Activated T-cell treated with anti-CD3 and anti-CD28 coated beads, Interleukin-2, amount 50 U/mL, for 48 hours (primary cell): ENCODE measurements around the gene CBX3.
"Not testable (repeated sequence)": the region's sequence is repeated elsewhere in the genome, so short reads cannot be mapped to it uniquely, and the experiment has no call there.

Experiments
- DNase-seq, 2 experiments: peaks; one replicate each; pipeline ENCODE4 v3.0.0-alpha.2; 2020

Gene CBX3

DNA sequence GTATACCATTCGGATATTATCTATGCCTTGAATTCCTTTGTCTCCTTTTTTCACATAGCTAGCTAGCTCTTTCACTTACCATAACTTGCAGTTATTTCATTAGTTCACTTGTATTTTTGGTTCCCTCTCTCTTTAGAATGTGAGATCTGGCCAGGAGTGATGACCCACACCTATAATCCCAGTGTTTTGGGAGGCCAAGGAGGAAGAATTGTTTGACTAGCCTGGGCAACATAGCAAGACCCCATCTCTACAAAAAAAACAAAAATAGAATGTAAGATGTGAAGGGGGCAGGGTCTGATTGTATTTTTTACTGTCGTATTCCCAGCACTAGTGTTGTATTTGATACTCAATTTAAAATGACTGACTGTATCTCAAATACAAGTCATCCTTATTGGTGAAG lies 29.9 kb upstream of the CBX3 start:
- no peak for DNase-seq

DNA sequence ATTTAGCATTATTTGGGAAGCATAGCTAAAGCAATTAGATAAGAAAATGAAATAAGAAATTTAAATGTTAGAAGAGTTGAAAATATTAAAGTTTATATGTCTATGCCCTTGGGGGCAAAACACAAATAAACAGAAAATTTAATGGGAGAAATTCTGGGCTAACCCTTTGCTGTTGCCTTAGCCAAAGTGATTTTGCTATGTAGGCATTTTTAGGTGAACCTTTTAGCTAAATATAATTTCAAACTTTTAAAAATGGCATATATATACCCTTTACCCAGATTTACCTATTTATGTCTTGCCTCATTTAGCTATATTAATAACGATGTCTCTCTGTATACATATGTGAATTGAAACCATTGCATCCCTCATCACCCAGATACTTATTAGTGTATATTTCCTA lies 29.5 kb upstream of the CBX3 start:
- no peak for DNase-seq

DNA sequence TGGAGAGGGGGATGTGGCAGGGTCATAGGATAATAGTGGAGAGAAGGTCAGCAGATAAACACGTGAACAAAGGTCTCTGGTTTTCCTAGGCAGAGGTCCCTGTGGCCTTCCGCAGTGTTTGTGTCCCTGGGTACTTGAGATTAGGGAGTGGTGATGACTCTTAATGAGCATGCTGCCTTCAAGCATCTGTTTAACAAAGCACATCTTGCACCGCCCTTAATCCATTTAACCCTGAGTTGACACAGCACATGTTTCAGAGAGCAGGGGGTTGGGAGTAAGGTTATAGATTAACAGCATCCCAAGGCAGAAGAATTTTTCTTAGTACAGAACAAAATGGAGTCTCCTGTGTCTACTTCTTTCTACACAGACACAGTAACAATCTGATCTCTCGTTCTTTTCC lies 25.6 kb upstream of the CBX3 start:
- not testable (repeated sequence) for DNase-seq

DNA sequence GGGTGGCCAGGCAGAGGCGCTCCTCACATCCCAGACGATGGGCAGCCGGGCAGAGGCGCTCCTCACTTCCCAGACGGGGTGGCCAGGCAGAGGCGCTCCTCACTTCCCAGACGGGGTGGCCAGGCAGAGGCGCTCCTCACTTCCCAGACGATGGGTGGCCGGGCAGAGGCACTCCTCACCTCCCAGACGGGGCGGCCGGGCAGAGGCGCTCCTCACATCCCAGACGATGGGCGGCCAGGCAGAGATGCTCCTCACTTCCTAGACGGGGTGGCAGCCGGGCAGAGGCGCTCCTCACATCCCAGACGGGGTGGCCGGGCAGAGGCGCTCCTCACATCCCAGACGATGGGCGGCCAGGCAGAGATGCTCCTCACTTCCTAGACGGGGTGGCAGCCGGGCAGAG lies 24.8 kb upstream of the CBX3 start:
- DNase-seq = not testable (repeated sequence)

DNA sequence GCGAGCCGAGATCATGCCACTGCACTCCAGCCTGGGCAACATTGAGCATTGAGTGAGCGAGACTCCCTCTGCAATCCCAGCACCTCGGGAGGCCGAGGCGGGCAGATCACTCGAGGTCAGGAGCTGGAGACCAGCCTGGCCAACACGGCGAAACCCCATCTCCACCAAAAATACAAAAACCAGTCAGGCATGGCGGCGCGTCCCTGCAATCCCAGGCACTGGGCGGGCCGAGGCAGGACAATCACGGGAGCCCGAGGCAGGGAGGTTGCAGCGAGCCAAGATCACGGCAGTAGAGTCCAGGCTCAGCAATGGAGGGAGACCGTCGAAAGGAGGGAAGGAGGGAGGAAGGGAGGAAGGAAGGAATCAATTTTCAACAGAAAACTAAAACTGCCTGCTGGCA lies 24.3 kb upstream of the CBX3 start:
- not testable (repeated sequence) for DNase-seq

DNA sequence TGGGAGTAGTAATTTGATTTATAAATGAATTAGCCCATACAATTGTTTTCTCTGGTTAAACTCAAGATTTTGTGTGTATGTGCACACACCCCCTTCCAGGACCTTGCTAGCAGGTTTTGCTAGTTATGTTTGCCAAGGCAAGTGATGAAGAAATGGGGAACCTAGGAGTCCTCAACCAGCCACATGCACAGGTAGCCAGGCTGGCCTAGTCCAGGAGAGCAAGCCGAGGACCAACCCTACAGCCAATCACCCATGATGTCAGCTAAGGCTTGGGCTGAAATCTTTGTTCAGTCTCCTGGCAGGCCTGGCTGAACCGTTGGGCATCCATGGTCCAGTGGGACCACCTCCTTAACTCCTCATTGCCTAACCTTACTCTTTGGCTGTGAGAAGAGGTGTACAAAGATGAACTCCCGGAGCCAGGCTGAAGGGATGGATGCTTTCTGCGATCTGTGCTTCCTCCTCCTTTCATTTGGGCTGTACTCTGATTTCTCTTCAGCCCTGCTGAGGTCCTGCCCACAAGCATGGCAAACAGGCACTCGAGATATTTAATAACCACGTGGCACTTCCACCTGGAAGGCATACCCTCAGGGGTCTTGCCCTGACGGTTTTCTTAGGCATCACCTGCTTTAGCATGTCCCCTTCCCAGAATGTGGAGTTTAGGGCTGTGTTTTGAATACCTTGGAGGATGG lies 23.1 kb upstream of the CBX3 start:
- DNase-seq = no peak

DNA sequence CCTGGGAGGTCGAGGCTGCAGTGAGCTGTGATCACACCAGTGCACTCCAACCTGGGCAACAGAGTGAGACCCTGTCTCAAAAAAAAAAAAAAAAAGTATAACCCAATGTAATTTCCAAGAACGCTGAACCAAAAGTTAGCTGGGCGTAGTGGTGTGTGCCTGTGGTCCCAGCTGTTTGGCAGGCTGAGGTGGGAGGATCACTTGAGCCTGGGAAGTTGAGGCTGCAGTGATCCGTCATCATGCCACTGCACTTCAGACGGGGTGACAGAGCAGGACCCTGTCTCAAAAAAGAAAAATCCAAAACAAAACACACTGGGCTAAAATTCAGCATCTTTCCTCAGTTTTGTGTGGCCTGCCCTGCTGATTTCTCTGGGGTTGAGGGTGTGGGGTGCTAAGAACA lies 22.1 kb upstream of the CBX3 start:
- no peak for DNase-seq

DNA sequence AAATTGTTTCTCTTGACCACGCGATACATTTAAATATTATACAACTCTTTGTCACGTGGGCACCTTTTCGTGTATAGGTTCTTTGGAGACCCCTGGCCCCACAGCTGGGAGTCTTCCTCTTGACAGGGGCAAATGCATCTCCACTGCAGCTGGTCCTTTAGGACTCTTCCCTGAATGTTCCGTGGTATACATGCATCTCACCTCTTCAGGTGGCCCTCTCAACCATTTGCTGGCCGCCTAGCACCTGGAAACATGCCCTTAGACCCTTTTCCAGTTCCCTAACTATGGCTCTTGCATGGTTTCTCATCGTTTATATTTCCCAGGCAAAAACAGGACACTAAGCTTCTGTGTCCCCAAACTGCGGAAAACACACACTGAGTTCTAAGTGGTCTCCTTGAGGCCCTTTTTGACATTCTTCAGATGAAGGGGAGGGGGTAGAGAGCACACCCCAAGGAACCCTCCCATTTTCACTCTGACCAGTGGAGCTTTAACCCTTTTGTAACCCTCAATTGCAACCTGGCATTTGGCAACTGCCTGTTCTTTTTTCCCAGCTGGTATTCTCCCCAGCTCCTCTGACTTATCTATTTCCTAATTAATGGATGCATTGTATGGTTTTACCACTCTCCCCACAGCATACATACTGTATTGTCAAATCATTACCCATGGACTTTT lies 21.6 kb upstream of the CBX3 start:
- no peak for DNase-seq

DNA sequence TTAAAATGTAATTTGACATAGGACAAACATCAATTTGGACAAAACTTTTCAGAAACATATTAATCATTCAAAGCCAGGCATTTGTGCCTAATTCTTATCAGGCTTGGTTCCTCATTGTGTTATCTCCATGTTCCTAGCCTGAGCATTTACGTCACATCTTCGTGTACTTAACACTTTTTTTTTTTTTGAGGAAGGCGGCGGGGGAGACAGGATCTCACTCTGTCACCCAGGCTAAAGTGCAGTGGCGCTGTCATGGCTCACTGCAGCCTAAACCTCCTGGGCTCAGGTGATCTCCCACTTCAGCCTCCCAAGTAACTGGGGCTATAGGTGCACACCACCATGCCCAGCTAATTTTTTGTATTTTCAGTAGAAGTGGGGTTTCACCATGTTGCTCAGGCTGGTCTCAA lies 20.8 kb upstream of the CBX3 start:
- DNase-seq = no peak

DNA sequence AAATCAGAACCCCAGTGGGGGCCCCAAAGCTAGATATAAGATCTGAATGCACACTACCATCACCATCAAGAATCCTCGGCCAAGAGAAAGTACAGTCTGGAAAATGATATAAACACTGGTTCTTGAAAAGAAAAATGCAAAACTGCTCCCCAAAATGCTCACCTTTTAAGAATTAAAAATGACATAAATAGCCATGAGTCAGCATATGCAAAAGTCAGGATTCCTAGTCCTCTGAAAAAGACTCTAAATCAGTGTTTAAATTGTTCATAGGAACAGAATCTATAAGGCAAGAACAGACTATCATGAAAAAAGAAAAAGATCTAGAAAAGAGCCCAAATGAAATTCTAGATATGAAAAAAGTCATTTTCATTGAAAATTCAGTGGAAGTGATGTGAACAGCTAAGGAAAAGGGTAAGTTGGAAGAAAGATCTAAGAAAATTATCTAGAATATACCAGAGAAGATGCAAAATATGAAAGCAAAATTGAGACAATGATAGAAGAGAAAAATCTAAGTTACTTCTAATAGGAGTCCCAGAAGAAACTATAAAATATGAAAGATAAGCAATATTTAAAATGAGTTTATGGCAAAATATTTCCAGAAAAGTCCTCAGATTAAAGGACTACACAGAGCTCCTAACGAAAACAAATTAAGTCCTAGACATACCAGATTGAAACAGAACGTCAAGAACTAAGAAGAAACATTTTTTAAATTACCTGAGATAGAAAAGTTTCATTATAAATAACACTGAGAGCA lies 19.9 kb upstream of the CBX3 start:
- no peak for DNase-seq

DNA sequence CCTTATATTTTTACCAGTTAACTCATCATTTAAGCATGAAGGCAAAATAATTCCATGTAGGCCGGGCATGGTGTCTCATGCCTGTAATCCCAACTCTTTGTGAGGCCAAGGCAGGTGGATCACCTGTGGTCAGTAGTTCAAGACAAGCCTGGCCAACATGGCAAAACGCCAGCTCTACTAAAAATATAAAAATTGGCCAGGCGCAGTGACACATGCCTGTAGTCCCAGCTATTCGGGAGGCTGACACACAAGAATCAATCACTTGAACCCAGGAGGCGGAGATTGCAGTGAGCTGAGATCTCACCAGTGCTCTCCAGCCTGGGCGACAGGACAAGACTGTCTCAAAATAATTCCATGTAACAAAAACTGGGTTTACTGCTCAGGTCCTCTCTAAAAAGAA lies 19.3 kb upstream of the CBX3 start:
- no peak for DNase-seq

DNA sequence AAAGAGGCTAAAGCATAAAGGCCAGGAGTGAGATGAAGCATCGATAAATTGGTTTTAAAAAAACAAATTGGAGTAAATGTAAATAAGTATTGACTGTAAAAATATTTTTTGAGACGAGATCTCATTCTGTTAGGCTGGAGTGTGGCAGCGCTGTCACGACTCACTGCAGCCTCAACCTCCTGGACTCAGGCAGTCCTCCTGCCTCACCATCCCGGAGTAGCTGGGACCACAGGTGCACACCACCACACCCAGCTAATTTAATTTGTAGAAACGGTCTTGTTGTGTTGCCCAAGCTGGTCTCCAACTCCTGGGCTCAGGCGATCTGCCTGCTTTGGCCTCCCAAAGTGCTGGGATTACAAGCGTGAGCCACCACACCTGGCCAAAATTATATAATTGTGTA lies 18.8 kb upstream of the CBX3 start:
- DNase-seq = peak in 1 of 2 experiments; percentile 33

DNA sequence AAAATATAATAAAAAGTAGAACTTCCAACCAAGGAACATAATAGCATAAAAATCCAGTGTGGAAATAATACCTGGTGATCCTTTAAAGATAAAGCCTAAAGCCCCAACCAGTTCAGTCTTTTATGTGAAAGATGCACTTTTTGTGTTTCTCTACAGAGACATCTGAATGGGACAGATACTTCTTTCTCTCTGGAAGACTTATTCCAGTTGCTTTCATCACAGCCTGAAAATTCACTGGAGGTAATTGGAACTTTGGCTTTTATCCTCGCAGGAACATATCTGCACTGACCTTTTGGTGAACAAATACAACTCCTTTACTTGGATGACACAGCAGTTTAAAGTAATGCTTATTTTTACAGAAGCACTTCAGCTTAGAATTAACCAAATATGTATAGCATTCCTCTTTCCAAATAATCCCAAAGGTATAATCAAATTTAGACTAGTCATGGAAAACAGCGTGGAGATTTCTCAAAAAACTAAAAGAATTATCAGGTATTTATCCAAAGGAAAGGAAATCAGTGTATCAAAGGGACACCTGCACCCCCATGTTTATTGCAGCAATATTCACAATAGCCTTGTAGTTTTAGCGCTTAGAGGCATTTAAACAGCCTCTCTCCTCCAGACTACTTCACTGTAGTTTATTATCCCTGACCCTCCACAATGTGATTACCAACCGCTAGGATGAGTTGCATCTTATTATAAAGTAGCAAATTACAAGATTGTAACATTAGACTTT lies 17.8 kb upstream of the CBX3 start:
- DNase-seq = no peak

DNA sequence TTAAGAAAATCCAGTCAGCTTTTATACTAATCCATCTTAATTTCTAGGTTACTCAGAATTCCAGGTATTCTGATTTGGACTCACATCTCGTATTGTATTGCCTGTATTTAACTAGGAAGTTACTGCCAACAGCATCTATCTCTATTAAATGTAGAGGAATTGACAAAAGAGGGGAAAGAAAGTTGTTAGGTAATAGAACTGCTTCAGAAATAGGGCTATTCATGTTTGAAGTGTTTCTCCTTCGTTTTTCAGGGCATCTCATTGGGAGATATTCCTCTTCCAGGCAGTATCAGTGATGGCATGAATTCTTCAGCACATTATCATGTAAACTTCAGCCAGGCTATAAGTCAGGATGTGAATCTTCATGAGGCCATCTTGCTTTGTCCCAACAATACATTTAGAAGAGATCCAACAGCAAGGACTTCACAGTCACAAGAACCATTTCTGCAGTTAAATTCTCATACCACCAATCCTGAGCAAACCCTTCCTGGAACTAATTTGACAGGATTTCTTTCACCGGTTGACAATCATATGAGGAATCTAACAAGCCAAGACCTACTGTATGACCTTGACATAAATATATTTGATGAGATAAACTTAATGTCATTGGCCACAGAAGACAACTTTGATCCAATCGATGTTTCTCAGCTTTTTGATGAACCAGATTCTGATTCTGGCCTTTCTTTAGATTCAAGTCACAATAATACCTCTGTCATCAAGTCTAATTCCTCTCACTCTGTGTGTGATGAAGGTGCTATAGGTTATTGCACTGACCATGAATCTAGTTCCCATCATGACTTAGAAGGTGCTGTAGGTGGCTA lies 17.1 kb upstream of the CBX3 start:
- DNase-seq = not testable (repeated sequence)

DNA sequence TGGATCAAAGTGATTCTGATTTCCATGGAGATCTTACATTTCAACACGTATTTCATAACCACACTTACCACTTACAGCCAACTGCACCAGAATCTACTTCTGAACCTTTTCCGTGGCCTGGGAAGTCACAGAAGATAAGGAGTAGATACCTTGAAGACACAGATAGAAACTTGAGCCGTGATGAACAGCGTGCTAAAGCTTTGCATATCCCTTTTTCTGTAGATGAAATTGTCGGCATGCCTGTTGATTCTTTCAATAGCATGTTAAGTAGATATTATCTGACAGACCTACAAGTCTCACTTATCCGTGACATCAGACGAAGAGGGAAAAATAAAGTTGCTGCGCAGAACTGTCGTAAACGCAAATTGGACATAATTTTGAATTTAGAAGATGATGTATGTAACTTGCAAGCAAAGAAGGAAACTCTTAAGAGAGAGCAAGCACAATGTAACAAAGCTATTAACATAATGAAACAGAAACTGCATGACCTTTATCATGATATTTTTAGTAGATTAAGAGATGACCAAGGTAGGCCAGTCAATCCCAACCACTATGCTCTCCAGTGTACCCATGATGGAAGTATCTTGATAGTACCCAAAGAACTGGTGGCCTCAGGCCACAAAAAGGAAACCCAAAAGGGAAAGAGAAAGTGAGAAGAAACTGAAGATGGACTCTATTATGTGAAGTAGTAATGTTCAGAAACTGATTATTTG lies 16.3 kb upstream of the CBX3 start:
- no peak for DNase-seq

DNA sequence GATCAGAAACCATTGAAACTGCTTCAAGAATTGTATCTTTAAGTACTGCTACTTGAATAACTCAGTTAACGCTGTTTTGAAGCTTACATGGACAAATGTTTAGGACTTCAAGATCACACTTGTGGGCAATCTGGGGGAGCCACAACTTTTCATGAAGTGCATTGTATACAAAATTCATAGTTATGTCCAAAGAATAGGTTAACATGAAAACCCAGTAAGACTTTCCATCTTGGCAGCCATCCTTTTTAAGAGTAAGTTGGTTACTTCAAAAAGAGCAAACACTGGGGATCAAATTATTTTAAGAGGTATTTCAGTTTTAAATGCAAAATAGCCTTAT lies 15.7 kb upstream of the CBX3 start:
- DNase-seq = no peak

DNA sequence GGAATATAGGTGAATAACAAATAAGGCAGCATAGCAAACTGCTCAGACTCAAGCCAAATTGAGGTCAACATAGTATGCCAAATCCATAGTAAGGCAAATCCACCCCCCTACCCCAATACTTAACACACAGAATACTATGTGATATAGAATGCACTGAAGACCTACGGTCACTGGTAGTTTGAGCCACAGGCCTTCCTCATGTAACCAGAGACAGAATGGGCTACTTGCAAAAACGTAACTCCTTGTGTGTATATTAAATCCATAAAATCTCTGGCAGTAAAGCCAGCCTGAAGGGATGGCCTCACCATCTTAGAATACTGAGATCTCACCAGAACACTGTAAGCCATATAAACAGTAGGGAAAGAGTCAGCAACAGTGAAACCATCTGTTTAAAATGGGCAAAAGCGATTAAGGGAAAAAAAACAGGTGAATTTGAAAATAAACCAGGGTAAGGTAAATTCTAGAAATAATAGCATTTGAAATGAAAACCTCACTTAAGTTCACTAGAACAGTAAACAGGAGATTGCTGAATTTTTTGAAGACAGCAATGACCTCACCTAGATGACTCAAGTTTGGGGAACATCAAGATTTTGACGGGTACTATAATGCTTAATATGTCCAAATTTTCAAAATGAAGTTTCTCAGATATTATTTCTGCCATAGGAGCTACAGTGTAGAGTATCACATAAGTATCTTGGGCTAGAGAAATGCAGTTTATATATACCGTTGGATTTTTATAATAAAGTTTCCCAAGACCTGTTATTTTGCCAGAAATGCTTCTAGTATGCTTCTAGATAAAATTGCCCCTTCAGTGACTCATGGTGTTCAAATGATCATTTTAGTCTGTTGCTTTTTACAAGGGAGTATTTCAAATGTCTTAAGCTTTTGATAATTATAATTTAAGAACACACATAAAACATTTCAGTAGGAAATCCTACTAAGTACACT lies 14.9 kb upstream of the CBX3 start:
- DNase-seq = no peak

DNA sequence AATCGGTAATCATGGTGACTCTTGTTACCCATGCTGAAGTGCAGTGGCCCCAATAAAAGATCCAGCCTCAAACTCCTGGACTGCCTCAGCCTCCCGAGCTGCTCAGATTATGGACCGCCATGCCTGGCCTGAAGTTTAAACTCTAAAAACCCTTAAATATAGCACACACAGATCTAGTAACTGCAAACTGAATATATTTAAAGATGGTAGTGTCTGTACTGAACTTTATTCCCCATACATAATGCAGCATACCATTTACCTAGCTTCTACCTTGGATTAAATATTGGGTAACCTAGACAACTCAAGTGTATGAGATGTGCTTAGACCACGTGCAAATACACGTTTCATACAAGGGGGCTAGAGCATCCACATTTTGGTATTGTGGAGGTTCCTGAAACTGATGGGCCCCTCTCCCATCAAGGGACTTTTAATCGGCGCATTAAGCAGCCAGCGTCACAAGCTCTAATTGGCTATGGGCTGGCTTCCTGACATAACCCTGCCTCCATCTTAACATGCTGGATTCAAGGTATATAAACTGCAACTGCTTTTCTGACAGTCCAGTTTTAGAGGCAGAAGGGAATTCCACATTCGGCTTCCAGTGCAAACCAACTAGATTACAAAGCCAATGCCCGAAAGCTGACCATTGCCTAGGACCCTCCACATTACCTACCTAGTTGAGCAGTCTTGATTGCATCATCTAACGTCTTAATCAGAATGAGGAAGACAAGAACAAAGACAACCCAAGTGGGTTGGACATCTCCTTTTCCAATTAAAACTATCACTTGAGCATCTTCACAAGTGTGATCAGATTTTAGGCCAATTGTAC lies 14.0 kb upstream of the CBX3 start:
- DNase-seq = peak; percentile 60 to 62

DNA sequence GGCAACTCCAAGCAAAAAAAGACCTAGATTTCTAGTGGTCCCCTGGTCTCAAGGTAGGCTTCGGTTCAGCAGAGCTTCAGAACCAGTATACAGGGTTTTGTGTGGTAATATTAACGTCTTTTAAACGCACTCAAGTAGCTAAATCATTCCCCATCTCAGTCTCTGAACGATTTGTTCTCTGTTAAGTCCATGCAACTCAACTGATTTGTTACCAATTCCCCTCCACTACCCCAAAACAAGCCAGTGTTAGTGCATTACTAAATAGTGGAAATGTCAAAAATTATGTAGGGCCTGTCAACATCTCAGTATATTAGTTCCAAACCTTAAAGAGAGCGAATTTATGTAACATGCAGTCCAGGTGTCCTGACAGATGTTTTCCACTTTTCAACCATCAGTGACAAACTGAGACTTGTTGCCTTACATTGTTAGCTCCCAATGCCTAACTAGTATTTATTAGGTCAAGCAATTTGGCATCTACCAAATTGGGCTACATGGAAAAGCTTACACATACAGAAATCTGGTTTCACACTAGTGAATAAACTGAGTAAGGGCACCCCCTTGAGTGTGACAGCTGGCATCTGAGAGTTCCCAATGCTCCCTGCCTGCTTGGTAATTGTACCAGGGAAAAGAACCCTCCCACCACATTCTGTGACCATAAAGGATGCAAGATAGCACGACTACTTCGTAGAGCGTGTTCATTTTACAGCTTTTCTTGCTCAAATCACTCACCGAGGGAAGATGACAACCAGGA lies 13.2 kb upstream of the CBX3 start:
- DNase-seq = peak in 1 of 2 experiments; percentile 48
